Astrocyte of the cerebellum (primary cell): ENCODE measurements around the gene NXPH4.
A peak's percentile ranks its signal among the peaks of the same experiment; 100 is the strongest.

ENCODE experiments used
- DNase-seq: peaks from one replicate; pipeline ENCODE4 v3.0.0-alpha.2; 2011; ENCODE audit warnings: low read depth
- H3K4me3 ChIP-seq: 2 replicates; pipeline ENCODE4 v1.5.1; 2011; ENCODE audit warnings: mild to moderate bottlenecking, low read depth, low read length, moderate library complexity
- in situ Hi-C: cut with HindIII; loops from 2 replicates; pipeline ENCODE4 v1.10.0; 2017; ENCODE audit warnings: low sequenced_read_pairs
- TF ChIP-seq, protein P1 (sequence below): IDR thresholded peaks from 2 replicates; pipeline ENCODE4 v1.5.1; 2012; ENCODE audit warnings: low read length, low read depth, moderate library complexity, mild to moderate bottlenecking; ENCODE audit errors: missing control alignments

The NXPH4 gene

DNA sequence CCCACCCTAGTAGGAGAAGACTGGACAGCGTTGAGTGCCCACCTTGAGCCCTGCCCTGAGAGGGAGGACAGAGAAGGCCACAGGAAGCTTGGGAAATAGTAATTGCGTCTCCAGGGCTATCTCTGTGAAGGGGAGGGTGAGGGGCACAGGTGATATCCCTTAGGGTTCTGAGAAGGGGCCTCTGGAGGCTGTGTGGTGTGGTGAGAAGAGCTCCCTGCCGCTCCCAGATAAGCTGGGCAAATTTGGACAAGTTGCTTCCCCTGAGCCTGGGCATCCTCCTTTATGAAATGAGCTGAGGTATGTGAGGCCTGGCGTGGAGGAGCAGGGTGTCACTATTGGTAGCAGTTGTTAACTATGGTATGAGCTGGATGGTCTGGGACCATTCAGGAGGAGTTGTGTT is 45.7 kb upstream of the NXPH4 start:
- TF ChIP-seq, protein P1, sequence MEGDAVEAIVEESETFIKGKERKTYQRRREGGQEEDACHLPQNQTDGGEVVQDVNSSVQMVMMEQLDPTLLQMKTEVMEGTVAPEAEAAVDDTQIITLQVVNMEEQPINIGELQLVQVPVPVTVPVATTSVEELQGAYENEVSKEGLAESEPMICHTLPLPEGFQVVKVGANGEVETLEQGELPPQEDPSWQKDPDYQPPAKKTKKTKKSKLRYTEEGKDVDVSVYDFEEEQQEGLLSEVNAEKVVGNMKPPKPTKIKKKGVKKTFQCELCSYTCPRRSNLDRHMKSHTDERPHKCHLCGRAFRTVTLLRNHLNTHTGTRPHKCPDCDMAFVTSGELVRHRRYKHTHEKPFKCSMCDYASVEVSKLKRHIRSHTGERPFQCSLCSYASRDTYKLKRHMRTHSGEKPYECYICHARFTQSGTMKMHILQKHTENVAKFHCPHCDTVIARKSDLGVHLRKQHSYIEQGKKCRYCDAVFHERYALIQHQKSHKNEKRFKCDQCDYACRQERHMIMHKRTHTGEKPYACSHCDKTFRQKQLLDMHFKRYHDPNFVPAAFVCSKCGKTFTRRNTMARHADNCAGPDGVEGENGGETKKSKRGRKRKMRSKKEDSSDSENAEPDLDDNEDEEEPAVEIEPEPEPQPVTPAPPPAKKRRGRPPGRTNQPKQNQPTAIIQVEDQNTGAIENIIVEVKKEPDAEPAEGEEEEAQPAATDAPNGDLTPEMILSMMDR: no peak
- in situ Hi-C loops: loop anchor here (5.0 to 10.0 kb wide), 2 partner anchors 39 to 96 kb away; partner anchors contain the start of gene NEMP1

DNA sequence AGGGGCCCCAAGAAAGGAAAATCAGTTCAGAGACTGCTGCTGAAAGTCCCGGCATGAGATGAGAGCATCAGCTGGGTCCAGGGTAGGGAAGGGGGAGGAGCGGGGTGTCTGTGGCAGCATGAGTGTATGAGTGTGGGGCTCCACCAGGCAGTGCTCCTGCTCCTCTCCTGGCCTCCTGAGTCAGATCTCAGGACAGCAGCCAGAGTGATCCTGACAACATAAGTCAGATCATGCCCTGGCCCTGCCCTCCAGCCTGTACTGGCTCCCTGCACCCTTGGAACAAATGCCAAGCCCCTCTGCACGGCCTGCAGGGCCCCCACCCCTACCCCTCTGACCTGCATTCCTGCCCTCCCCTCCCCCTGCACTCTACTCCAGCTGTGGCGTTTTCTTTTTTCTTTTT is 44.9 kb upstream of the NXPH4 start:
- no peak overlapping the region for H3K4me3 ChIP-seq
- TF ChIP-seq, protein P1: no peak
- in situ Hi-C loops: loop anchor here (5.0 to 10.0 kb wide), 2 partner anchors 39 to 97 kb away; partner anchors contain the start of gene NEMP1
- DNase-seq: no peak

More for the DNA sequence above, 45.7 kb upstream of the NXPH4 start:
- no peak for DNase-seq
- no peak overlapping the region for H3K4me3 ChIP-seq

DNA sequence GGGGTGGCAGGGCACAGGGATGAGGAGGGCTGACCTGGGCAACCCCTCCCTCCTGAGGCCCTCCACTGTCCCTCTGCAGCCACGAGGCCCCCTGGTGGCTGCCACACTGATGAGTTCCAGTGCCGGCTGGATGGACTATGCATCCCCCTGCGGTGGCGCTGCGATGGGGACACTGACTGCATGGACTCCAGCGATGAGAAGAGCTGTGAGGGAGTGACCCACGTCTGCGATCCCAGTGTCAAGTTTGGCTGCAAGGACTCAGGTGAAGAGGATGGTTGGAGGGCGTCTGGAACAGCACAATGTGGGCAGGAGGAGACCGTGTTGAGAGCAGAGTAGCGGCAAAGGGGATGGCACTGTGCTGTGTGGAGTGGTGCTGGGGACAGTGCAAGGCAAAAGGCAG is 43.5 kb upstream of the NXPH4 start:
- in situ Hi-C loops: loop anchor here (5.0 to 10.0 kb wide), 2 partner anchors 41 to 98 kb away; partner anchors contain the start of gene NEMP1
- DNase-seq: no peak
- TF ChIP-seq, protein P1: peak; percentile 60
- H3K4me3 ChIP-seq: no peak overlapping the region

DNA sequence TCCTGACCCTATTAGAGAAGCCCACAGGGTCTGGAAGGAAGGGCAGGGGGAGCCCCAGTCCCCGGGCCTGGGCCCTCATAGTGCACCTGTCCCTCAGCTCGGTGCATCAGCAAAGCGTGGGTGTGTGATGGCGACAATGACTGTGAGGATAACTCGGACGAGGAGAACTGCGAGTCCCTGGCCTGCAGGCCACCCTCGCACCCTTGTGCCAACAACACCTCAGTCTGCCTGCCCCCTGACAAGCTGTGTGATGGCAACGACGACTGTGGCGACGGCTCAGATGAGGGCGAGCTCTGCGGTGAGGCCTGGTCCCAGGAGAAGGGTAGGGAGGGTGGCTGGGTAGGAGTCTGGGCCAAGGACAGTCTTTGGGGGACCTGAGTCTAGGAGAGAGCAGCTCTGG is 42.9 kb upstream of the NXPH4 start:
- H3K4me3 ChIP-seq: no peak overlapping the region

DNA sequence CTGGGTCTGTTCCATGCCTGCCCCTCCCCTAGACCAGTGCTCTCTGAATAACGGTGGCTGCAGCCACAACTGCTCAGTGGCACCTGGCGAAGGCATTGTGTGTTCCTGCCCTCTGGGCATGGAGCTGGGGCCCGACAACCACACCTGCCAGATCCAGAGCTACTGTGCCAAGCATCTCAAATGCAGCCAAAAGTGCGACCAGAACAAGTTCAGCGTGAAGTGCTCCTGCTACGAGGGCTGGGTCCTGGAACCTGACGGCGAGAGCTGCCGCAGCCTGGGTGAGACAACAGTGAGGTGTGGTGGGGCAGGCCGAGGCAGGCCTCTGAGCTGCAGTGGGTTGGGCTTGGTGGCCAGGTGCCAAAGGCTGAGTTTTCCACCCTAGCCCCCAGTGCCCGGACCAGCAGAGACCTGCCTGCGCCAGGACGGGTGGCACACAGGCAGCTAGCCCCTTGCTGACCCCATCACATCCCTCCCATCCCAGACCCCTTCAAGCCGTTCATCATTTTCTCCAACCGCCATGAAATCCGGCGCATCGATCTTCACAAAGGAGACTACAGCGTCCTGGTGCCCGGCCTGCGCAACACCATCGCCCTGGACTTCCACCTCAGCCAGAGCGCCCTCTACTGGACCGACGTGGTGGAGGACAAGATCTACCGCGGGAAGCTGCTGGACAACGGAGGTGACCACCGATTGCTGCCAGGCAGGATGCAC is 41.0 kb upstream of the NXPH4 start:
- in situ Hi-C loops: loop anchor here (10.0 kb wide), 1 partner anchor 101 kb away; the partner anchor contains the start of gene NEMP1
- H3K4me3 ChIP-seq: no peak overlapping the region
- peak; percentile 69 for DNase-seq
- TF ChIP-seq, protein P1: peak; percentile 81

More for the DNA sequence above, 42.9 kb upstream of the NXPH4 start:
- TF ChIP-seq, protein P1: no peak
- no peak for DNase-seq
- in situ Hi-C loops: loop anchor here (5.0 to 10.0 kb wide), 2 partner anchors 41 to 99 kb away; partner anchors contain the start of gene NEMP1

DNA sequence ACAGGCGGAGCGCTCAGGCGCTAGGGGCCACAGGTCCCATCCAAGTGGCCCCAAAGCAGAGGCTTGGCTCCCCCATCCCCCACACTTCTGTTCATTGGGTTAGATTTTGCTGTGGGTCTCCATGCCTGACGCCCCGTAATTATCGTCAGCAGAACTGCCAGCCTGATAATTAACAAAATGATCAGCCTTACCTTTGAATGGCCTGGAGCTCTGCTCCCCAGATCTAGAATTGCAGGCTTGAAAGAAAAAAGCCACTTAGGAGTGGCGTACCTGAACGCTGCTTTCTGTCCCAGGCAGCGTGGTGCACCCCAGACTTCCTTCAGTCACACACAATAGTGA is 40.5 kb upstream of the NXPH4 start:
- no peak overlapping the region for H3K4me3 ChIP-seq
- TF ChIP-seq, protein P1: no peak
- in situ Hi-C loops: loop anchor here (10.0 kb wide), 1 partner anchor 101 kb away; the partner anchor contains the start of gene NEMP1
- DNase-seq: no peak
